Transverse colon (tissue), 4 donors: ENCODE results near the gene MCRIP2. TPM values are rescaled to one million over a fixed set of nuclear protein-coding genes. Genes with fewer than 3 reads are reported as not detected.

Experiments
- DNase-seq: peaks from one replicate; pipeline ENCODE4 v3.0.0-alpha.2; 2019
- H3K27ac ChIP-seq, 4 donors: fragments of 200-600 bp; sonication (generic); 2 replicates each; pipeline ENCODE4 v1.5.1; 2016 to 2018; ENCODE audit warnings: inconsistent platforms in 4 of 4
- H3K27me3 ChIP-seq: fragments of 200-600 bp; sonication (generic); 2 replicates; pipeline ENCODE4 v1.5.1; 2017; ENCODE audit warnings: inconsistent platforms
- H3K36me3 ChIP-seq, 4 donors: fragments of 200-600 bp; sonication (generic); 2 replicates each; pipeline ENCODE4 v1.5.1; 2017 to 2019; ENCODE audit warnings: inconsistent platforms in 4 of 4
- H3K4me1 ChIP-seq, 4 donors: fragments of 200-600 bp; sonication (generic); 2 replicates each; pipeline ENCODE4 v1.5.1; 2017 to 2020; ENCODE audit warnings: inconsistent platforms in 4 of 4
- H3K4me3 ChIP-seq, 4 donors: fragments of 200-600 bp; sonication (generic); 1 replicate in 1 of 4; 2 replicates in 3 of 4; pipeline versions ENCODE4 v1.5.1 to v1.6.1; 2017 to 2019; ENCODE audit warnings: inconsistent platforms in 4 of 4
- H3K9me3 ChIP-seq, 2 donors: fragments of 200-600 bp; sonication (generic); 2 replicates each; pipeline ENCODE4 v1.5.1; 2017 to 2019; ENCODE audit warnings: inconsistent platforms in 2 of 2
- CTCF ChIP-seq, 5 experiments: fragments of 200-600 bp in 3 of 5; fragments of 450-650 bp in 2 of 5; sonication (generic) in 3 of 5; IDR thresholded peaks; 1 replicate in 2 of 5; 2 replicates in 3 of 5; pipeline ENCODE4 v1.5.1; 2016 to 2017; ENCODE audit warnings: antibody characterized with exemption in 5 of 5, inconsistent platforms in 3 of 5, mild to moderate bottlenecking in 2 of 5, moderate library complexity in 1 of 5
- EP300 ChIP-seq: sonication (generic); formaldehyde crosslinking; IDR thresholded peaks from one replicate; pipeline ENCODE4 v1.6.1; 2017; ENCODE audit warnings: antibody characterized with exemption, low read depth
- POLR2A ChIP-seq: fragments of 450-650 bp; IDR thresholded peaks from one replicate; pipeline ENCODE4 v1.6.1; 2016; ENCODE audit warnings: antibody characterized with exemption, mild to moderate bottlenecking, moderate library complexity
- POLR2AphosphoS5 ChIP-seq, 3 donors: sonication (generic); formaldehyde crosslinking; IDR thresholded peaks; one replicate each; pipeline ENCODE4 v1.6.1; 2016; ENCODE audit warnings: antibody characterized with exemption in 3 of 3
- WGBS, 2 donors: methylation state at CpG; one replicate each; pipeline ENCODE4 v1.1.5; 2018; ENCODE audit warnings: low coverage in 1 of 2; 5-methylcytosine and 5-hydroxymethylcytosine counted together
- in situ Hi-C, 4 donors: fragments of 200-750 bp; cut with MboI; loops; one replicate each; pipeline versions ENCODE4 v1.15.0 to v1.15.1; 2017; ENCODE audit warnings: low sequenced_read_pairs in 3 of 4, low pct_ligation_motif_present in 1 of 4, low pct_unique_long_range_greater_than_20kb in 1 of 4
- intact Hi-C: fragments of 100-400 bp; cut with DNase I; formaldehyde crosslinking; loops from one replicate; pipeline ENCODE4 v1.15.1; 2023; ENCODE audit warnings: low total_unique reads
- total RNA-seq, 4 donors: library from RNA; depleted of rRNA; stranded (reverse); fragments of >200 nt; gene quantifications; one replicate each; pipeline ENCODE4 v1.1.0, GENCODE V29; 2016

The MCRIP2 gene
- total RNA-seq, 4 donors from 2014 or later, result 158 to 267 (median 211) TPM

- Histone ChIP-seq H3K27me3 (no peaks in the 10 kb centered on the region), H3K9me3 (no peaks in the 10 kb centered on the region), H3K27ac (peak overlapping the region in 2 of 4 donors; percentile 95 to 96), H3K4me1 (peaks cover 42 to 78% (median 59%) of the 10 kb centered on the region in 4 donors), H3K36me3 (peaks cover 0 to 9% (median 0%) of the 10 kb centered on the region in 4 donors), H3K4me3 (no peak overlapping the region)
- TF ChIP-seq EP300, result no peak
- no peak for TF ChIP-seq POLR2AphosphoS5 (IDR thresholded peaks at IDR 0.05)
- TF ChIP-seq POLR2A, result no peak
- DNase-seq, result no peak
- intact Hi-C loops, result no loop called here
- in situ Hi-C loops, result no loop called here
- 77% methylated on average over 19 of the region's 21 CpGs; no CpG with 5 or more reads in 1 of the 2 donors for WGBS, 2 donors
Observed at GRCh38 chr16:678209-678857, 36.7 kb downstream of the MCRIP2 start.

- peaks cover 45 to 83% (median 64%) of the 10 kb centered on the region in 4 donors for H3K4me1 ChIP-seq
- H3K9me3 ChIP-seq, result no peaks in the 10 kb centered on the region
- peak overlapping the region; percentile 91 to 96 (median 95) for H3K27ac ChIP-seq
- peaks cover 0 to 9% (median 0%) of the 10 kb centered on the region in 4 donors for H3K36me3 ChIP-seq
- H3K4me3 ChIP-seq, result peak overlapping the region; percentile 25 to 81 (median 49)
- H3K27me3 ChIP-seq, result no peaks in the 10 kb centered on the region
- TF ChIP-seq POLR2AphosphoS5 (IDR thresholded peaks at IDR 0.05) (no peak), POLR2A (peak; percentile 5)
- WGBS, 2 donors, result 29% methylated on average over 35 of the region's 52 CpGs; no CpG with 5 or more reads in 1 of the 2 donors
- intact Hi-C loops, result no loop called here
- in situ Hi-C loops, result no loop called here
- DNase-seq, result peak; percentile 74
Observed at GRCh38 chr16:678858-679813, 37.5 kb downstream of the MCRIP2 start.

- peak; percentile 92 for DNase-seq
- peak within 1 kb of the TSS; percentile 91 to 96 (median 95) for H3K27ac ChIP-seq
- no peak for TF ChIP-seq EP300
- peak in 2 of 3 donors; percentile 59 to 74 for TF ChIP-seq POLR2AphosphoS5 (IDR thresholded peaks at IDR 0.05)
- peak; percentile 44 for TF ChIP-seq POLR2A
- TF ChIP-seq CTCF (IDR thresholded peaks at IDR 0.05), result no peak
- peaks cover 44 to 81% (median 65%) of the 10 kb centered on the region in 4 donors for H3K4me1 ChIP-seq
- intact Hi-C loops, result no loop called here
- no peaks in the 10 kb centered on the region for H3K27me3 ChIP-seq
- in situ Hi-C loops, result no loop called here
- peaks cover 0 to 9% (median 0%) of the 10 kb centered on the region in 4 donors for H3K36me3 ChIP-seq
- 0% methylated on average over 54 of the region's 91 CpGs; no CpG with 5 or more reads in 1 of the 2 donors for WGBS, 2 donors
- H3K4me3 ChIP-seq, result peak within 1 kb of the TSS; percentile 69 to 86 (median 79)
- H3K9me3 ChIP-seq, result no peaks in the 10 kb centered on the region
Observed at GRCh38 chr16:679814-680624, 38.4 kb downstream of the MCRIP2 start, which contains the start of gene STUB1. Gene STUB1 (plus strand): TSS chr16:680410. CDS start chr16:680526, 116 bp downstream.

DNA sequence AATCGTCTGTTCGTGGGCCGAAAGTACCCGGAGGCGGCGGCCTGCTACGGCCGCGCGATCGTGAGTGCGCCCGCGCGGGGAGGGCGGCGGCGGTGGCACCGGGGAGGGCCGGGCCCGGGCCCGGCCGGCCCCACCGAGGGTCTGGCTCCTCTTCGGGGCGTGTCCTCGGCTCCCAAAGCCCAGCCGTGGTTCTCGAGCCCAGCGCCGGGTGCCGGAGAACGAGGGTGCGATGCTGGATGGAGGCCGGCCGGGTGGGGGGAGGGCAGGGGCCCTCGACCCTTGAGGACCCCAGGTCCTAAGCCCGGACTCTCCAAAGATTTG lies 39.0 kb downstream of the MCRIP2 start:
- in situ Hi-C loops (no loop called here), intact Hi-C loops (no loop called here)
- H3K27ac ChIP-seq, result peak overlapping the region; percentile 91 to 96 (median 95)
- no peaks in the 10 kb centered on the region for H3K9me3 ChIP-seq
- H3K4me1 ChIP-seq, result peaks cover 42 to 80% (median 64%) of the 10 kb centered on the region in 4 donors
- no peak for DNase-seq
- WGBS, 2 donors, result 1% methylated on average over 27 of the region's 38 CpGs; no CpG with 5 or more reads in 1 of the 2 donors
- no peaks in the 10 kb centered on the region for H3K27me3 ChIP-seq
- H3K4me3 ChIP-seq, result peak overlapping the region; percentile 69 to 86 (median 79)
- peaks cover 0 to 9% (median 0%) of the 10 kb centered on the region in 4 donors for H3K36me3 ChIP-seq
- TF ChIP-seq EP300, result no peak
- TF ChIP-seq POLR2AphosphoS5 (IDR thresholded peaks at IDR 0.05), result no peak
- TF ChIP-seq POLR2A, result no peak
- no peak for TF ChIP-seq CTCF (IDR thresholded peaks at IDR 0.05)
